T-helper 22 cell (primary cell): ENCODE measurements around the gene FAM174B.

Experiments used
- DNase-seq: peaks from one replicate; pipeline ENCODE4 v3.0.0-alpha.2; 2020; ENCODE audit warnings: low read depth

FAM174B gene

DNA sequence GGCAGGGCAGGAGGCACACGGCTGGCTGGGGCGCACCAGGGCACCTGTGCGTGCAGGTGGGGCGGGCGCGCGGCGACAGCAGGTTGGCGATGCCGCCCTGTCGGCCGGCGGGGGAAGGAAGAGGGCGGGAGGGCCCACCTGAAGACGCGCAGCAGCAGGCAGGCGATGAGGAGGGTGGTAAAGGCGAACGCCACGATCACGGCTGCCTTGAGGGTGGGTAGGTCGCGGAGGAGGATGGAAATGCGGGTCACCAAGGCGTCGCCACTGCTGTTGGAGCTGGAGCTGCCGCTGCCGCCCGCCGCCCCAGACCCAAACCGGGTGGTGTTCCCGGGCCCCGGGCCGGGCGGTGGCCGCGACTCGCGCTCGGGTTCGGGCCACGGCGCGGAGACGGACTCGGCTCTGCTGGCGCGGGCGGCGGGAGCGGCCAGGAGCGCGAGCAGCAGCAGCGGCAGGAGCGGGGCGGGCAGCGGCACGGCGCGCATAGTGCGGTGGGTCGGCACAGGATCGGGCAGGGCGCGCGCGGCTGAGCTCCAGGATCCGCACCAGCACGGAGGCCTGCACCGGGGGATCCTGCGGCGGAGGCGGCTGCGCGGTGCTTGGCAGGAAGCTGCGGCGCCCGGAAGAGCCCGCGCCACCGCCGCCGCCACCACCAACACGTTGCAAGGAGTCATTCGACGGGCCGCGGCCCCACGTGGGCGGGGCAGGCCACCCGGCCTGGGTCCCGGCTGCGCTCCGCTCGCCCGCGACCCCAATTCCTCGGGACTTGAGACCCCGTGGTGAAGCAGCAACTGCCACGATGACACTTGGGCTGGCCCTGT, at the start of gene FAM174B:
TSS of gene FAM174B (minus strand) at position 598 of the 818 bp plus-strand sequence.
- DNase-seq, result no peak

DNA sequence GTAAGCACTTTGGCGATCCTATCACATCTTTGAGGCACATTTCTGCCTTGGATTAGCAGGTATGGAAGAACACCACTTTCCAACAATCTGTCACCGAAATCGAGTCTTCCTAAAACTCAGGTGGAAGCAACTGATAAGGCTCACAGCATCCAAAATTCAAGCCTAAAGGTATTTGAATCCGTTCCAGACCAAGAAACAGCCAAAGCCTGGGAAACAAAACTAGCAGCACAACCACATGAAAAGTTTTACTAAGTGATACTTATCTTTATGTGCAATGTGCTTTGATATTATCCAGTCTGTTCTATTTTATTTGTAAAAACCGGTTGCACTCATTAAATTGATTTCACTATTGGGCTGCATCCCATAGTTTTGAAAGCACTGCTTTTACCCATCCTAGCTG, 40.5 kb upstream of the FAM174B start:
- DNase-seq, result no peak

DNA sequence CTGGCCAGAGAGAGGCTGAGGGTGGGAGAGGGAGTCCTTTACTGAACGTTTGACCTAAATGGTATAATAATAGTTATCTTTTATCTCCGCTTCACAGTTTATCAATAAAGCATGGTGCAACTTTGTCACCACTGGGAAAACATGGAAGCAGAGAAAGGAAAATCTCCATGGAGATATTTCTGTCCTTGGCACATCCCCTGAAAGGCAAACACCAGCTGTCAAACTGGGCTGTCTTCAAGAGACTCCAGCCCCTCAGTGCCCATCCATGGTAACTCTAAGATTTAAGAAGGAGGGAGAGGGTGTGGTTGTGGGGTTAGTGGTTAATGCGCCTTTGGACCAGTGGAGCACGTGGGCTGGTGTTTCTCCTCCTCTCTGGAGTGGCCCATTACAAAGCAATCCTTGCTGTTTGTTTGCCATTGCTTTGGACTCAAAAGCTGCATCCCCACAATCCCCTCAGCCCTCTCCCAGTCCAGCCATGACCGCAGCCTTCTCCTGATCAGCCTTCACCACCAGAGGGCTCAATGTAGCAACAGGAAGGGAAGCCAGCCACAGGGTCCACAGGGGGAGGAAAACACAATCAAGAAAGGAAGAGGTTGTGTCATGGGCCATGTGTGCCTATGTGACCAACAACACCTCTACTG, 38.2 kb upstream of the FAM174B start:
- DNase-seq, result no peak

DNA sequence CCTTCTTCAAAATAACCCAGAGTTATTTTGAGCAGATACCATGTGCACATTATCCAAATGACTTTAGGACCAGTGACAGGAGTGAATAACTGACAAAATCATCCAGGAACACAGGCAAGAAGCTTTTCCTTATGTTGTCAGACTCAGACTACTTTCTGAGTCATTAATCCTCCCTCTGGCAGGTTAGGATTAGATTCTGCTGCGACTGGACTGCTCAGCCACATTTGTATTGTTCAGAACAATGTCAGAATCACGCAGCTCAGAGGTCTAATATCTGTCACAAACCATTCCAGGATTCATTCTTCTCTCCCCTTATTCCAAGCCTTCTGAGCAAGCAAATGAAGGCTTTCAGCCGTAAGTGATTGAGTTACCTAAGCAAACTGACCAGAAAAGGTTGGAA, 34.8 kb upstream of the FAM174B start:
- no peak for DNase-seq

DNA sequence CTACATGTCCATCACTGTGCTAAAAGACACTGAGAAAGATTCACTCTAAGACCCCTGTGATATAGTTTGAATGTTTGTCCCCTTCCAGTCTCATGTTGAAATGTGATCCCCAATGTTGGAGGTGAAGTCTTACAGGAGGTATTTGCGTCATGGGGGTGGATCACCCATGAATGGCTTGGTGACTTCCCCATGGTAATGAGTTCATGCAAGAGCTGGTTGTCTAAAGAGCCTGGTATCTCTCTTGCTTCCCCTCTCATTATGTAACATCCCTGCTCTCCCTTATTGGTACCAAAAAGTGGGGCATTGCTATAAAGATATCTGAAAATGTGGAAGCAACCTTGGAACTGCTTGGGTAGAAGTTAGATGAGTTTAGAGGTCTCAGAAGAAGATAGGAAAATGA, 32.2 kb upstream of the FAM174B start:
- no peak for DNase-seq

DNA sequence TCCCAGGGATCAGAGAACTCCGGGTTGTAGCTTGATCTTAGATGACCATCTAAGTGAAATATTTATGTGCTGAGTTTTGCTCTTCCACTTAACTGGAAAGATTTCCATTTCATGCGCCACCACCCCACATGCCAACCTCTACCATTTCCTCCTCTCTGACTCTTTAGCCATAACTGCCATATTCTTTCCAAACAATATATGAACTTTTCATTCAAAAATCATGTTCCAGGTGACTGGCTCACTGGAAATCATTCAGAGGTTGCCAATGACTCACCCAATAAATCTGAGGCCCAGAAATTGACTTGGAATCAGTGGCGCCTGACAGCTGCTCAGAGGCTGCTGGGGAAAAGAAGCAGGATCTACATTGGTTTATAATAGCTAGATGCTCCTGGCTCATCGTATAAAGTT, 31.6 kb upstream of the FAM174B start:
- DNase-seq, result no peak

DNA sequence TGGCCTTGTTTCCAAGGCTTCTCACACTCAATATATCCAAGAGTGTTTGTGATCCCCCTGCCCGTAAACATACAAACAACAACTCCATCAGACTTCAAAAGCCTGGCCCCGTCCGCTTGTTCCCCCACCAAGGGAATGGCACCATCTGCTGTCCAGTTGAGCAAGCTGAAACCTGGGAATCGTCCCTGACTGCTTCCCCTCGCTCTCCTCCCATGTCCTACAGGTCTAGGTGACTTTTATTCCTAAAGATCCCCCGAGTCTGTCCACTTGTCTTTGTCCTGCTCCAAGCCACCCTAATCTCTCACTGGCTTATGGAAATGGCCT, 27.9 kb upstream of the FAM174B start:
- no peak for DNase-seq

DNA sequence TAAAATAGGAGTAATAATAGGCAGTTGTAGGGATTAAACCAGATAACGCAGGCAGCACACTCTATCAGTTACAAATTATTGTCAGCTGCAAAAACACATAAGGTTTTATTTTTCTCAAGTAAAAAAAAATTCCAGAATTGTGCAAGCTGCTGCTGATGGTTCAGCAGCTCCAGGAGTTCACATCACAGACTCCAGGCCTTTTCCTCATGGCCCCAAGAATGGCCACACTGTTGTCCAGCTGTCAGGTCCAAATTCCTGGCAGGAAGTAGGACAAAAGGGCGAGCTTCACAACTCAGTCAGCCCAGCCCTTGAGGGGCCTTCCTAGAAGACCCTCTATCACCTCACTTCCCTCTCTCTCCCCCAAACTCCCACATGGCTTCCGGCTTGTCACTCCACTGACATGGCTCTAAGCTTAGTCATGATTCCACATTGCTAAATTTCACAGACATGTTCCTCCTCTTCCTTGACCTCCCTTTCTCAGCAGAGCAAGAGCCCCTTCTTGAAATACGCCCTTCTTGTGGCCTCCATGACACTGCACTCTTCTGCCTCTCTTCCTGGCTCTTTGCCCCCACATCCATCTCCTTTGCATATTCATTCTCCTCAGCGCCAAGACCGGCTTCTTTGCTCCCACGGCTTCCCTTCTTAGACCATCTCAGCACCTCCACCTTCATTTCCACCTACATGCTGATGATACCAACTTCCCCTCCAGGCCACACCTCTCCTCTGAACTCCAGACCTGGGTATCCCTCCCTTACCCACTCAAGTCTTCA, 27.4 kb upstream of the FAM174B start:
- DNase-seq, result no peak

DNA sequence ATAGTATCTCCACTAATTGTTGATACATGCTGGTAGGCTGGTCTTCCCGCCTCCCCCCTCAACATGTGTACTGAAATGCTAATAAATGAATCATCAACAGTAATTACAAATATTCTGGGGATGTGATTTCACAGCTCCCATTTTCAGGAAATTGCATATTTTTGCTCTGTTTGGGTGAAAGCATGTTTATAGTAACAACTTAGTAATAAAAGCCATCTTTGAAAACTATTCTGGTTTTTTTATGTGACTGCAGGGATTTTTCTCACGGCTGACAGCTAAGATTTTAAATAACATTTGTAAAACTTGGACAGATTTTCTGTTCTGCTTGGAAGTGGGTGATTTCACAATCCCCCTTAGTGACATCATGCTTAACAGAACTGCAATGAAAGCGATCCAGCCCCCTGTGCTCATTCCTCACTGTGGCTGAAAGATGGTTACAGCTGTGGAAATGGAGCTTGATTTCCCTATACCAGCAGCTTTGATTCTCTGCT, 25.6 kb upstream of the FAM174B start:
- DNase-seq, result no peak

DNA sequence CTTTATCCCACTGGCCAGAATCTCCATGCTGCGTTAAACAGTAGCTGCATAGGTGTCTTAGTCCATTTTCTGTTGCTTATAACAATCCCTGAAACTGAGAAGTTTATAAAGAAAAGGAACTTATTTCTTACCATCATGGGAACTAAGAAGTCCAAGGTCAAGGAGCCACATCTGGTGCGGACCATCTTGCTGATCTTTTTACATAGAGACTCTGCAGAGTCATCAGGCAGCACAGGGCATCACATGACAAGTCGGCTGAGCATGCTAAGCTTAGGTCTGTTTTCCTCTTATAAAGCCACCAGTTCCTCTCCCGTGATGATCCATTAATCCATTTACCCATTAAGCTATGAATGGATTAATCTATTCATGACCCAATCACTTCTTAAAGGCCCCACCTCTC, 22.4 kb upstream of the FAM174B start:
- DNase-seq, result no peak

DNA sequence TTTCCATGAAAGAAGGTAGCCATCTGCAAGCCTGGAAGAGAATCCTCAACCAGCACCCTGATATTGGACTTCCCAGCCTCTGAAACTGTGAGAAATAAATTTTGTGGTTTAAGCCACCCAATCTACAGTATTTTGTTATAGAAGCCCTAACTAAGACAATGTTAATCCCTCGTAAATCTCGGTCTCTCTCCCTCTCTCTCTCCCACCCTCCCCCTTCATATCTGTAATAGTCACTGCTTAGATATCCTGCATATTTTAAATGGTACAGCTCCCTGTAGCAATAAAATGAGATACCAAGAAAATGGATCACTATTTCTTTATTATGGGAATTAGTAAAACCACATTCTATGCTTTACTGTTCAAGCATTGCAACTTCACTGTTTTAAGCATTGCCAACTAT, 21.0 kb upstream of the FAM174B start:
- DNase-seq, result no peak

DNA sequence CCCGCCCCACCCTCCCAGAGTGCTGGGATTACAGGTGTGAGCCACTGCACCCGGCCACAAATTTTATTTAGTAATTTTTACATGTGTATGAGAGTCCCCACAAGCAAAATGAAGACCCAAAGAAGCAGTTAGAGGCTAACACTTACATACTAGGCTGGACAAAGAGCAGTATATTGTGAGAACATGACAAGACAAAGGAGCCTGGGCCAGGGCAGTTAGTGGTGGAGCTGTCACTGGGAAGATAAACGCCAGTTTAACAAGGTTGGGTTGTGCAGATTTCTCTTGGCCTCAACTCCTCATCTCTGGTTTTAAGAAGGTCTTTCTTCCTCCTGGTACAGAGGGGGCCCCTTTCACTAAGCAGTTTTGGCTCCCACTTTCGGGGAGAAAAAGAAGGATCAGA, 19.9 kb upstream of the FAM174B start:
- no peak for DNase-seq

DNA sequence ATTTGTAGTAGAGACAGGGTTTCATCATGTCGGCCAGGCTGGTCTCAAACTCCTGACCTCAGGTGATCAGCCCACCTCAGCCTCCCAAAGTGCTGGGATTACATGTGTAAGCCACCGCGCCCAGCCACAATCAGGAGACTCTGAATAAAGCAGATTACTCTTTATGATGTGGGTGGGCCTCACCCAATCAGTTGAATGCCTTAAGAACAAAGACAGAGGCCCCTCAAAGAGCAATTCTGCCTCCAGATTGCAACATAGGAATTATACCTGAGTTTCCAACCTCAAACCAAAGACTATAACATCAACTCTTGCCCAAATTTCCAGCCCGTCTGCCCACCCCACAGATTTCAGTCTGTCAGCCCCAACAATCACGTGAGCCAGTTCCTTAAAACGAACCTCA, 18.8 kb upstream of the FAM174B start:
- DNase-seq, result no peak

DNA sequence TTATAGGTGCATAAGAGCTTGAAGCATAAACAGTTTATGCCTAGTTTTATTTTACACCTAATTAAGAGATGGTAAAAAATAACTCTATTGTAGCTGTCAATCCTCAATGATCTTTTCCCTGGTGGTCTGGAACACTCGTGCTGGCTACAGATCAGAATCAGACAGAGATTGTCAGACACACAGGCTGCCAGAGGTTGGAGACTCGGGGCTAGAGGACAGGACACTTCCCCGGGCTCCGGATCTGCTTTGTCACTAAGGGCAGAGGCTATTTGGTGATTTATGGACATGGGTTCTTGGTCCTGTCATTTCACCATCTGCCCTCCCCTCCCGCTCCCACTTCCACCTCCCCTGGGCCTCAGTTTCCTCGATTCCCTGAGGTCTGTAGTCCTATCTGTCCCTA, 16.5 kb upstream of the FAM174B start:
- no peak for DNase-seq

DNA sequence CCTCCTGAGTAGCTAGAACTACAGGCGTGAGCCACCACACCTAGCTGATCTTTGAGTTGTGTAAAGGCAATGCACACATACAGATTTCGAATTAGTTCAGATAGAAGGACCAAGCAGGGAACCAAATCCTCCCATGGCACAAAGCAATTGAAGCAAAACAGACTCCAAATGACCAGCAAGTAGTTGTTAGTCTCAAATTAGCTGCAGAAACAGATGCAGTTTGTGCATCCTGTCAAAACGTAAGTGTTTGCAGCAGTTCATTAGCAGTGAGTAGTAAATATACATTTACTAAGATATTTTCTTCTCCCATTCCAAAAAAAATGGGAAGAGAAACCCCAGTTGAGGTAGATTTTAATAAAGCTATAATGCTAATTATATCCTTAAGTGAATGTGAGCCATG, 15.8 kb upstream of the FAM174B start:
- no peak for DNase-seq

DNA sequence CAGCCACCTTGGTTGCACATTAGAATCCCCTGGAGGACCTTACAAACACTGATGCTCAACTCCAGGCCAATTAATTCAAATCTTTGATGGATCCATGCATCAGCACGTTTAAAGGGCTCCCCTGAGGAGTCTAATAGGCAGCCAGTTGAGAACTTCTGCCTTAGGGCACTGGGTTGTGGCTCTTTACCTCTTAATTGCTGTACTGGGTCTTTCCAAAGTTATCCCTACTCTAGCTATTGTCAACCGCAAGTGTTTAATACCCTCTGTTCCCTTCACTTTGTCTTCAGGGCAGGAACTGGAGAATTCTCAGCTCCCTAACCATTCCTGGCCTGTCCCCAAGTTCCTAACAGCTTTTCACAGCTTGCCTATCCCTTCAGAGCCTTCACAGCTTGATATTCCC, 15.0 kb upstream of the FAM174B start:
- no peak for DNase-seq

DNA sequence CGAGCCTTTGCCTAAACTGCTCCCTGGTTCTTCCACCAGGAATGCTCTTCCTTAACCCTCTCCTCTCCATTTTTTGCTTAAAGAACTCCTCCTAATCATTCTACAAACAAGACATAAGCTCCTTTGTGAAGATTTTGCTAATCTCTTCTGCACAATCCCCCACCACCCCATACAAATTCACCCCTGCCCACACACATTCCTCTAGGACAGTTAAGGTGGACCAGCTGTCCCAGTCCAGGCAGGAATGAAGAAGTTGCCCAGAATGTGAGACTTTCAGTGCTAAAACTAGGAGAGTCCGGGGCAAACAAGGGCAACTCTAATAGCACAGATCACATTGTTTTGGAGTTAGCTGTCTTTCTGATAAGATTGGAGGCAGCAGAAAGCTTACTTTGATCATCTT, 13.9 kb upstream of the FAM174B start:
- no peak for DNase-seq

DNA sequence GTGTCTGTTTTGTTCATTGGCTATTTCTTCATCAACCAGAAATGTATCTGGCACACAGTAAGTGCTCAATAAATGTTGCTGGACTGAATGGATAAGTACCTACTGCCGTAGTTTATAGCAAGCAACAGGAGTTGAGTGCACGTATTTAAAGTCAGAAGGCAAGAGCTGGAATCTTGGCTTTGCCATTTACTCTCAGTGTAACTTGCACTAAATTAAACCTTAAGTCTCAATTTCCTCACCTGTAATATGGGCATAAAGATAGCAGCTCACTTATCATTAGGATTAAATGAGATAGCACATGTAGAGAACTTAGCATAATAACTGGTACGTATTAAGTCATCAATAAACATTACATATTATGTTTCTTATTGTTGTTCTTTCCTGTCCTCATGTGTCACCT, 13.0 kb upstream of the FAM174B start:
- no peak for DNase-seq

DNA sequence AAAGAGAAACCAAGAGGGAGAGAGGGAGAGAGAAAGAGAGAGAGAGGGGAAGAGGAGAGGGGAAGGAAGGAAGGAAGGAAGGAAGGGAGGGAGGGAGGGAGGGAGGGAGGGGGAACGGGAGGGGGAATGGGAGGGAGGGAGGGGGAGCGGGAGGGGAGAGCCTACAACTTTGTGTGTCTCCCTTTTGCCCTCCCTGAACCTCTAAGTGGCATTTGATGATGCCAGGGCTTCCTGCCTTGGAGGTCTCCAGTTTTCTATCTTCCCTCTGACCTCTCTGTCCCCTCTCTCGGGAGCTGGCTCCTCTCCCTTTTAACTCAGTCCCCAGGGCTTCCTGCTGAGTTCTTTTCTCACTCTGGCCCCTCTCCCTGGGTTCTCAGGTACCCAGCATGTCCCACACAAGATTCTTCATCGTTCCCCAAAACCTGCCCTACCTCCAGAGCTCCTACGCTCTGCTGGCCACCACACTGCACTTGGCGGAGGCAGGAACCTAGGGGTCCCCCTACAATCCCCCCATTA, 12.5 kb upstream of the FAM174B start:
- DNase-seq, result no peak

DNA sequence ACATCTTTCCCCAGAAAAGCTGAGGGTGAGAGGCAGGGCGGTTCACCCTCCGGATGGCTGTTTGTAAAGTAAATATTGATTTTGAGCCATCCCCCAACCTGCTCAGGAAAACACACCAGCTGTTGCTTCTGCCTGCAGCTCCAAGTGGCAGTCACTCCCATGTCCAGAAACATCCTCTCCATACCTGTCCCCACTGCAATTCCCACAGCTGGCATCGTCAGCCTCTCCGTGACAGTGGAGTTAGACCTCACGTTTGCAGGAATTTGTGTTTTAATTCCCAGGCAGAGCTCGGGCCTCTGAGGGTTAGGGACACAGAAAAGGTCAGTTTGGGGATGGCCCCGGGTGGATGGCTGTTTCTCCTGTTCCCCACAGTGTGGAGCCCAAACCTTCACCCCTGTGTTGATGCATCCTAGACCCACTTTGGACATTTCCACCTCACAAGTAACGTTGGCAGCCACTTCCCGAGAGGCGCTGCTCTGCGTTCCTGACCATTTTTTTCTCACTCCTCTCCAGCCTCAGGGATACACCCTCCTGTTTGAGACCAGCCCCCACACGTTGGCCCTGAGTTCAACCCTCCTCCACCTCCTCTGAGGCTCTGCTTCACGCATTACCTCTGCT, 11.8 kb upstream of the FAM174B start:
- DNase-seq, result no peak

DNA sequence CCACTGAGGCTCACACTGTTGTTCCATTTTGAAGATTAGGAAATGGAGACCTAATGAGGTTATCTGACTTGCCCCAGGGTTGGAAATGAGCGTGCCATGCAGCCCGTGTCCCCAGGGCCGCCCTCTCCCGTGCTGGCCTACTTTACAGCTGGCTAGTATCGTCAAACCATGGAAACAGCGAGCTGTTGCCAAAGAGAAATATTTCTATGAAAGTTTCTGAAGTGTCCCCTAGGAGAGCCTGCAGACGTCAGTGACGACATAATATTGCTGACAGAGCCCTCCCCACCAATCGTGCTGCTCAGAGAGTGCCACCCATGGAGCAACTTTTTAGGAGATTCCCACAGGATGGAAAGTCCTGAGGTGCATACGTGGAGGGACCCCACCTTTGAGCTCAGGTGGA, 11.2 kb upstream of the FAM174B start:
- DNase-seq, result no peak

DNA sequence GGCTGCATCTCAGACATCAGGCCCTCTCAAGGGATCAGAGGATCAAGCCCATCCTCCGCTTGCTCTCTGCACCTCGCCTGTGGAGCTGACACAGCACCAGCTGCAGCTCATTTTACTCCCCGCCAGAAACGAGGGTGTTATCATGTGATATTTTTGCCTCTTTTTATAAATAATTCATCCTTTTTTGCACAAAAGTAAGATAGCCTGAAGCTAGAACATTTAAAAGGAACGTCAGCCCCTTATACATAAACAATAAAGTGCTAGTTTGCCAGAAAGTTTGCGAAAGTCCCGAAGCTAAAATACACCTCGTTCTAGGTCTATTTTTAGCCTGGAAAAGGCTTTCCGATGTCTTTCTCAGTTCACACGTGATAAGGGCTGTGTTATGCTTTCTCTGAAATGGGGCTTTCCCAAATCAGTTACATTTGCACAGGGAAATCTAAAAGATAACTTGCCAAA, 9.6 kb upstream of the FAM174B start:
- no peak for DNase-seq
